NB4 (cell line): ENCODE results near the gene GOLT1A.

Source experiments
- DNase-seq: peaks from one replicate; pipeline ENCODE4 v3.0.0; 2010; ENCODE audit warnings: low read depth
- H3K4me3 ChIP-seq: one replicate; pipeline ENCODE4 v1.5.1; 2011; ENCODE audit warnings: mild to moderate bottlenecking, low read depth, low read length, moderate library complexity
- MYC ChIP-seq: IDR thresholded peaks from 2 replicates; pipeline ENCODE4 v1.6.1; 2011; ENCODE audit warnings: low read depth, low read length
- POLR2A ChIP-seq: IDR thresholded peaks from 2 replicates; pipeline ENCODE4 v1.6.1; 2011; ENCODE audit warnings: mild to moderate bottlenecking; ENCODE audit not compliant: insufficient read length; ENCODE audit errors: extremely low read depth
- TF ChIP-seq, protein P1 (sequence below): IDR thresholded peaks from 2 replicates; pipeline ENCODE4 v1.6.1; 2011; ENCODE audit warnings: low read depth, low read length
- TF ChIP-seq, protein P2 (sequence below): IDR thresholded peaks from one replicate; pipeline ENCODE4 v1.5.1; 2012; ENCODE audit warnings: low read depth, low read length

Gene GOLT1A

DNA sequence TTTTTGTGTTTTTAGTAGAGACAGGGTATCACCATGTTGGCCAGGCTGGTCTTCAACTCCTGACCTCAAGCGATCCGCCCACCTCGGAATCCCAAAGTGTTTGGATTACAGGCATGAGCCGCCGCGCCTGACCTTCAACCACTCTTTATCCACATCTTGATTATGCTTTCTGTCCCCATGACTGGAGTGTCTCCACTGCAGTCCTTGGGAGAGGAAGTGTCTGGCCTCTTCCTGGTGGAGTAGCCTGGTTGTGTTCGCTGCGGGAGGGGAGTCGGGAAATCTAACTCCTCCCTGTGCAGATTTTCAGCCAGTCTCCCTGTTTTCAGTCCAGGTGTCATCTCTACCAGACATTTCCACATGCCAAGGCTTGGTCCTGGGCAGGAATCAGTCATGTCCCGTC, 27.2 kb downstream of the GOLT1A start:
- TF ChIP-seq MYC = no peak
- TF ChIP-seq POLR2A = no peak
- TF ChIP-seq, protein P1, sequence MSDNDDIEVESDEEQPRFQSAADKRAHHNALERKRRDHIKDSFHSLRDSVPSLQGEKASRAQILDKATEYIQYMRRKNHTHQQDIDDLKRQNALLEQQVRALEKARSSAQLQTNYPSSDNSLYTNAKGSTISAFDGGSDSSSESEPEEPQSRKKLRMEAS = no peak
- TF ChIP-seq, protein P2, sequence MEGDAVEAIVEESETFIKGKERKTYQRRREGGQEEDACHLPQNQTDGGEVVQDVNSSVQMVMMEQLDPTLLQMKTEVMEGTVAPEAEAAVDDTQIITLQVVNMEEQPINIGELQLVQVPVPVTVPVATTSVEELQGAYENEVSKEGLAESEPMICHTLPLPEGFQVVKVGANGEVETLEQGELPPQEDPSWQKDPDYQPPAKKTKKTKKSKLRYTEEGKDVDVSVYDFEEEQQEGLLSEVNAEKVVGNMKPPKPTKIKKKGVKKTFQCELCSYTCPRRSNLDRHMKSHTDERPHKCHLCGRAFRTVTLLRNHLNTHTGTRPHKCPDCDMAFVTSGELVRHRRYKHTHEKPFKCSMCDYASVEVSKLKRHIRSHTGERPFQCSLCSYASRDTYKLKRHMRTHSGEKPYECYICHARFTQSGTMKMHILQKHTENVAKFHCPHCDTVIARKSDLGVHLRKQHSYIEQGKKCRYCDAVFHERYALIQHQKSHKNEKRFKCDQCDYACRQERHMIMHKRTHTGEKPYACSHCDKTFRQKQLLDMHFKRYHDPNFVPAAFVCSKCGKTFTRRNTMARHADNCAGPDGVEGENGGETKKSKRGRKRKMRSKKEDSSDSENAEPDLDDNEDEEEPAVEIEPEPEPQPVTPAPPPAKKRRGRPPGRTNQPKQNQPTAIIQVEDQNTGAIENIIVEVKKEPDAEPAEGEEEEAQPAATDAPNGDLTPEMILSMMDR = no peak
- H3K4me3 ChIP-seq = no peak overlapping the region
- DNase-seq = no peak

DNA sequence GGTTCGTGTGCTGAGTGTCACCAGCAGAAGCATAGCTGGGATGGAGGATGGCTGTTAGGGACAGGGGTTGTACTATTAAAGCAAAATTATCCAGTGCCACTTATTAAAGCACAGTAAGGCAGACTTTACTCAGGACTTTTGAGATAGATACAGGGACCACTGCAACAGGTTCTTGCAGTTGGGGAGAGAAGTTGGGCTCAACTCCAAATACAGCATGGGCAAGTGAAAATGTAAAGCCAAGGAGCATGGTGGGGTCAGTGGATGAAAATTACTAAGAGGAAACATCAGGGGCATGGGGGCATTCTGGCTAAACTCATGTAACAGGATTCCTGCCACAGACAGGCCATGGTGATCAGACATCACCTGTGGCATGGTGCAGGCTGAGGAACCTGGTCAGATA, 32.7 kb downstream of the GOLT1A start:
- H3K4me3 ChIP-seq = no peak overlapping the region
- TF ChIP-seq, protein P1 = no peak
- TF ChIP-seq POLR2A (no peak), MYC (no peak)
- no peak for DNase-seq

DNA sequence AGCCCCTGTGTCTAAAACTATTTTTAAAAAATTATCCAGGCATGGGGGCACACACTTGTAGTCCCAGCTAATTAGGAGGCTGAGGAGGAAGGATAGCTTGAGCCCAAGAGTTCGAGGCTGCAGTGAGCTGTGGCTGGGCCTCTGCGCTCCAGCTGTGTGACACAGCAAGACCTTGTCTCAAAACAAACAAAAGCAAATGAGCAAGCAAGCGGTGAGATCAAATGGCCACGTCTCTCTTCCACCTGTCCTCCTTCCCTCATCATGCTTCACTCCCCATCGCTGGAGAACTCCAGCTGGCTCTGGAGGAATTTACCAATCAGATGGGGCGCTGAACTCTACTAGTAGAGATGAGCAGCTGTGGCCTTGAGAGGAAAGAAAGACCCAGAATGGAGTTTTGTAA, 33.7 kb downstream of the GOLT1A start:
- TF ChIP-seq POLR2A (no peak), MYC (no peak)
- TF ChIP-seq, protein P2 = no peak
- TF ChIP-seq, protein P1 = no peak
- H3K4me3 ChIP-seq = no peak overlapping the region
- no peak for DNase-seq

DNA sequence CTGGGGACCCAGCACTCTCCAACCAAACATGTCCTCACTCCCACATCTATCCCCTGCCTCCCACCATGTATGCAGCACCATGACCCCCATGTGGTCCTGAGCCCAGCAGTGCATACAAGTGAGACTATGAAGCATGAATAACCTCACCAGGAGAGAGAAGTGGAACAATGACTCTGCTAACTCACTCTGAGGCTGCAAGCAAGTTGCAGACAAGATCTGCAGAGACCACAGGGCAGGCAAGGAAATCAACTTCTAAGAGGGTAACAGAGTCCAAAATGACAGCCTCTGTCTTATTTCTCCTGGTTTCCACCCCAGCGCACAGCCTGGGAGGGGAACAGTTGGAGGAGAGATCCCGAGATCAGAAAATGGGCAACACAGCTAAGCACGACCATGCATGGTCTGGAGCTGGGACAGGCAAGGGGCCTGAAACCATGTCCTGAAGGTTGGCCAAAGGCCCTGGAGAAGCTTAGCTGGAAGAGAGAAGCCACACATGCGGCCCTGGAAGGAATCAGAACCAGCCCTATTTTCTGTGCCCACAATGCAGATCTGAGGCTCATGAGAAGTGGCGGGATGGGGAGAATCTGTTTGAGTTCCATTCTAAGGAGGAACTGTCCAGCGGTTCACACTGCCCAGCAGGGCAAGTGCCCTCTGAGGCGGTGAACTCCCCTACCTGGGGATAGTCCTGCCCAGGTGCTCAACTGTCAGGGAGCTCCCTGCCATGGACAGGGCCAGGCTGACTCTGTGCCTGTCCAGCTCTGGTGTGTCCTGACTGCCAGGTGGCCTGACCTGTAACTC, 35.1 kb downstream of the GOLT1A start:
- no peak overlapping the region for H3K4me3 ChIP-seq
- no peak for DNase-seq
- no peak for TF ChIP-seq MYC
- no peak for TF ChIP-seq POLR2A
- TF ChIP-seq, protein P2 = no peak
- TF ChIP-seq, protein P1 = no peak

DNA sequence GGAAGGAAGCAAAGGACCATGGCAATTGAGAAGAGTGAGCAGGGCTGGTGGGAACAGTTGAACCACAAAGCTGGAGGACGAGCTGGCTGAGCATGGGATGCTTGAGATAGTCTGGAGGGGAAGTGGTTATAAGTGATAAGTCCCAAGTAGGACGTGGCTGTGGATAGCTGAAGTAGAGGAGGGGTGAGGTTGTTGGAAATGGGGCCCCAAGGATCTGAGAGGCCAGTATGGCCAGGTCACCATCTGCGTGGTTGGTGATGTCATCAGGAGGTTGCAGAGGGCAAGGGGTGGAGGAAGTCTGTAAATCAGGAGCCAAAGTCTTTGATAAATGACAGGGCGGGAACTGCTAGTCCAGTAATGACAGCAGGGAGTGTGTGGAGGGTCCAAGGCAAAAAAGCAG, 36.7 kb downstream of the GOLT1A start:
- DNase-seq = no peak
- TF ChIP-seq, protein P1 = no peak
- TF ChIP-seq POLR2A (no peak), MYC (no peak)
- TF ChIP-seq, protein P2 = no peak
- H3K4me3 ChIP-seq = no peak overlapping the region

DNA sequence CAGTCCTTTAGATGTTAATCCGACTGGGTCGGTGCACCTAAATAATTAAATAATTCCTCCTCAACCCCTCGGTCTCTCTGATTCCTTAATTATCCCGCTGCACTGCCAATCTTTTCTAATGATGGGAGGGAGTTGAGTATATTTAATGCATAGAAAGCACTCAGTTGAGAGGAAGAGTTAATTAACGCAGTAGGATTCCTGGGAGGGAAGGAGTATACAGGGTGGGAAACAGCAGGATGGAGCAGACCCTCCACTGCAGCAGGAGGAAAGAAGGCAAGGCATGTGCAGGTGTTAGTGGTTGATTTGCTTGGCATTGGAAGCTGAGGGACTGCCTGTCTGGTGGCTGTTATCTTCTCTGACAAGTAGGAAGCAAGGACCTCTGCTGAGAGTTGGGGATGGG, 37.7 kb downstream of the GOLT1A start:
- H3K4me3 ChIP-seq = no peak overlapping the region
- no peak for TF ChIP-seq MYC
- TF ChIP-seq POLR2A = no peak
- TF ChIP-seq, protein P1 = no peak
- TF ChIP-seq, protein P2 = no peak
- DNase-seq = no peak
